Activated T-helper 9 cell treated with anti-CD3 and anti-CD28 coated beads, Interleukin-2, amount 50 U/mL, for 16 hours (primary cell): ENCODE measurements around the gene KLHDC4.

ENCODE experiments used
- DNase-seq: peaks from one replicate; pipeline ENCODE4 v3.0.0-alpha.2; 2020; ENCODE audit warnings: low read depth

KLHDC4 gene

DNA sequence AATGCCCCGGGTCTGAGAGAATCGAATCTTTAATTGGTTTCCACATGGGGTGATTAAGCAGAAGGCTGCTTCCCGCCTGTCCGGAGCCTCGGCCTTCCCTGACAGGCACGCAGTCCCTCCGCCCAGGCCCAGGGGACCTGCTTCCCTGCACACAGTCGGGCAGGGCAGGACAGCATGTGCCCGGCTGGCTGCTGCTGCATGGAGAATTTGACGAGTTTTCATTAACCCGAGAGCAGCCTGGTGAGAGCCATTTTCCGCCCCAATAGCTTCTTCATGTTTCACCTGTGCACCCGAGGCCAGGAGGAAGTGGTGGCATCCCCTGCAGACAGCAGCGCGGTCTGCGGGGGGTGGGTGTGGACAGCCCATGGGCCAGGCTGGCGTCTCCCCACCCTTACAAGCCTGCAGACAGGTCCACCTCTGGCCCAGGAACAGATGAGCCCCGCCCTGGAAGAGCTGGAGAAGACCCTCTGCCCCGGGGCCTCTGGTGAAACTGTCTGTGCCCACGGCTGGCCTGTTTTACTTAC is 67.0 kb downstream of the KLHDC4 start:
- no peak for DNase-seq

DNA sequence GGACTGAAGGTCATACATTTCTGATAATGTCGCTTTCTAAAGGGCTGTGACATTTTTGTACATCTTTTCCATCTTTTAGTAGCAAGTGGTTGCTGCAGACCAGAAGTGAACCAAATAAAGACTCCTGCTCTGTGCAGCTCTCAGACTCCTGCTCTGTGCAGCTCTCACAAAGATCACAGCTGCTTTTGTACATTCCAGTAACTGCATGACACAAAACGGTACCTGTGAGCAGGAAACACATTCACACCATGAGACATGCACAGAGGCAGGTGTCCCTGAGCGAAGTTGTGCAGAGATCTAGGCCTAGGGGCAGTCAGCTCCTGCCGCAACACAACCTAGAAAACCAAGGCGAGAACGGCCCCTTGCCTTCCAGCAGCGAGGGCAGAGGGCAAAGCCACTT is 67.5 kb downstream of the KLHDC4 start:
- DNase-seq: no peak

- no peak for DNase-seq
These were observed 68.0 kb downstream of the KLHDC4 start for GRCh38 chr16:87697792-87698191.

GRCh38 chr16:87697256-87697655 is 68.5 kb downstream of the KLHDC4 start:
- DNase-seq: no peak

DNA sequence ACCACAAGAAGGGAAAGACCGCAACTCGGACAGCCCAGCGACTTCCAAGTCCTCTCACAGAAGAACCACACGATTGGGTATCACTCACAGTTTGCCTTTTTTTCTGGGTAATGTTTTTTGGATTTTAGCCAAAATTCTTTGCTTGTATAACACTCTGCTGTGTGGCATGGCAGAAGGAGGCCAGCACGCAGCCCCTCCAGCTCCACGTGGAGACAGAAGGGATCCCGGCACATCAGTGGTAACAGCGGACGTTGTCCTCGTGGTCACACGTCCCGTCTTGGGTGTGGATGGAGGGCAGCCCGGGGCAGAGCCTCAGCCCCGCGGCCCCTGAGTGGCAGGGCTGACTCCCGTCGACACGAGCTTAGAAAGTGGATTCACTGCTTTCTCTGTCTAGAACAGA is 69.1 kb downstream of the KLHDC4 start:
- DNase-seq: no peak

GRCh38 chr16:87695534-87695933 is 70.3 kb downstream of the KLHDC4 start:
- no peak for DNase-seq

DNA sequence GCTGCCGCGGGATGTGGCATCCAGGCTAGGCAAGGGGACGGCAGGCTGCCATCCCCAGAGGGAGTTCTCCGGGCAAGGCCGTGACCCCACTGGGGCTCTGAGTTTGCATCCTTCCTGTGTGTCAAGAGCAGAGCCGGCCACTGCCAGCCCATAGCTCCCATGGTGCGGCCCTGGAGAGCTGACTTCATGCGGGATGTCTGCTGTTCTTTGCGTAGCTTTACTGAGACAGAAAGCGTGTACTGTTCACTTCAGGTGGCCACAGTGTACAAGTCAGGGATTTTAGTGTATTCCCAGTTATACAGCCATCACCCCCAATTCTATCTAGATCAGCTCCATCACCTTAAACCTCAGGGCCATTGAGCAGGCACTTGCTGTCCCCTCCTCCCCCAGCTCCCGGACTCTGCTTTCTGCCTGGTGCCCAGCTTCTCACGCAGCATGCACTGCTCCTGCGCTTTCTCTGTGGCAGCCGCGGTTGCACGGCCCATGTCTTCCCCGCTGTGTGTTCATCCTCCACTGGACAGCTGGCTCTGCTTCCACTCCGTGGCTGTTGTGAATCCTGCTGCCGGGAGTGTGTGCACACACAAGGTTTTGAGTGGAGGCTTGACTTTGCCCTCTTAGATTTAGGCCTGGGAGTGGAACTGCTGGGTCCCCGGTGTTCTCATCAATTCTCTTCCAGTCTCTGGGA is 71.2 kb downstream of the KLHDC4 start:
- no peak for DNase-seq

GRCh38 chr16:87693827-87694226 is 72.0 kb downstream of the KLHDC4 start:
- DNase-seq: no peak

GRCh38 chr16:87692756-87693155 is 73.0 kb downstream of the KLHDC4 start:
- no peak for DNase-seq

GRCh38 chr16:87692176-87692575 is 73.6 kb downstream of the KLHDC4 start:
- DNase-seq: no peak

GRCh38 chr16:87691686-87692079 is 74.1 kb downstream of the KLHDC4 start:
- no peak for DNase-seq

GRCh38 chr16:87690911-87691685 is 74.7 kb downstream of the KLHDC4 start:
- DNase-seq: no peak

DNA sequence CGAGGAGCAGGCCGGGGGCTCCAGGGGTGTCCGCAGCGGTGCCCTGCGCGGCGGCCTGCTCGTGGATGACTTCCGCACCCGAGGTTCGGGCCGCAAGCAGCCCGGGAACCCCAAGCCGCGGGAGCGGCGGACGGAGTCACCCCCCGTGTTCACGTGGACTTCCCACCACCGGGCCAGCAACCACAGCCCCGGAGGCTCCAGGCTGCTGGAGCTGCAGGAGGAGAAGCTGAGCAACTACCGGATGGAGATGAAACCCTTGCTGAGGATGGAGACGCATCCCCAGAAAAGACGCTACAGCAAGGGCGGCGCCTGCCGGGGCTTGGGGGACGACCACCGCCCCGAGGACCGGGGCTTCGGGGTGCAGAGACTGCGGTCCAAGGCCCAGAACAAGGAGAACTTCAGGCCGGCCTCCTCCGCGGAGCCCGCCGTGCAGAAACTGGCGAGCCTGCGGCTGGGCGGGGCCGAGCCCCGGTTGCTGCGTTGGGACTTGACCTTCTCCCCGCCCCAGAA is 75.8 kb downstream of the KLHDC4 start:
- no peak for DNase-seq

GRCh38 chr16:87688876-87689815 is 76.6 kb downstream of the KLHDC4 start:
- no peak for DNase-seq

DNA sequence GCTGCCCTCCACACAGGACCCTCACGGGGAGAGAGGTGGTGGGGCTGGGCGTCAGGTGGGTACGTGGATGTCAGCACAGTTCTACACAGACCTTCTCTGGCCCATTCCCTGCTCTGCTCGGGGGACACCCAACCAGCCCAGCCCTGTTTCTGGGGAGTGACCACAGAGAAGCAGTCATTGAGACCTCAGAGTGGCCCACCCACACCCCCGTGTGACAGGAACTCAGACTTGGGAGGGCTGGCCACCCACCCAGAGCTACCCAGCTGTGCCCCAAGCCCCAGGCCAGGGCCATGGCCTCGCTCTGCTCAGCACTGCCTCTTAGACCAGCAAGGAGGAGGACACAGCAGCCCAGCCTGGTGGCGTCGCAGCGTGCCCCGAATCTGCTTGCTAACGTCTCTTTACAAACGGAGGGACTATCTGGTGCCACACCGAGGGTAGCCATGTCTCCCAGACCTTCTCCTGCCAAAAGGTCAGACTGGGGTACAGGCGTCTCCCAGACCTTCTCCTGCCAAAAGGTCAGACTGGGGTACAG is 77.7 kb downstream of the KLHDC4 start:
- no peak for DNase-seq

DNA sequence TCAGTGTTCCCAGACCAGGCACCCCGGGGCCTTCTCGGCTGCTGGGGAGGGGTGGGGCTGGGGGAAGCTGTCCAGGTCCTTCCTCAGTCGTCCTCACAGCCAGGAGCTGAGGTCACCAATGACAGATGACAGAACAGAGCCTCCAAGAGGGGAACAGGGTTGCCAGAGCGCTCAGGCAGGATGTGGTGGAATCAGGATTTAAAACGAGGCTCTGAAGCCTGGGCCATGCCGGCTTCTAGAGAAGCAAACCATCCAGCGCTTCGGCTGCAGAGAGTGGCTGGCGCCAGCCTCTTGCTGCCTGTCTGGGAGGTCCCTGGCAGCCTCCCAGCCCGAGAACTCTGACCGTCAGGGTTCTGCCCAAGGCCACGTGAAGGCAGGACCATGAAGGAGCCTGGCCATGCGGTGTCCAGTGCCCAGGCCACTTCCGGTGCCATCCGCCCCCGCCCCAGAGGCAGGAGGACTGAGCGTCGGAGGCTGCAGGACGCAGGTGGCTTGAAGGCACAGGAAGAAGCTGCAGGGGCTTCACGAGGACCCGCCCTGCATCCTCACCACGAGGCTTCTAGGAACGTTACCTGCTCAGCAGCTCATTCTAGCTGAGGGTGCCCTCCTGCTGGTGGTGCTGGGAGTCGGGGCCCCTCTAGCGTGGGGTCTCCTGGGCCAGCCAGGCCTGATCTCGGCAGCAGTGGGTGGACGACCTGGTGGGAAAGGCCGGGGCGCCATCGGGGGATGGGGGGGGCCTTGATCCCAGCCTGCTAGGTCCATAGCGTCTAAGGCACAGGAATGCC is 78.5 kb downstream of the KLHDC4 start:
- DNase-seq: no peak

- DNase-seq: no peak
These were observed 79.1 kb downstream of the KLHDC4 start for GRCh38 chr16:87686697-87687096.

GRCh38 chr16:87685766-87686165 is 80.0 kb downstream of the KLHDC4 start:
- no peak for DNase-seq

DNA sequence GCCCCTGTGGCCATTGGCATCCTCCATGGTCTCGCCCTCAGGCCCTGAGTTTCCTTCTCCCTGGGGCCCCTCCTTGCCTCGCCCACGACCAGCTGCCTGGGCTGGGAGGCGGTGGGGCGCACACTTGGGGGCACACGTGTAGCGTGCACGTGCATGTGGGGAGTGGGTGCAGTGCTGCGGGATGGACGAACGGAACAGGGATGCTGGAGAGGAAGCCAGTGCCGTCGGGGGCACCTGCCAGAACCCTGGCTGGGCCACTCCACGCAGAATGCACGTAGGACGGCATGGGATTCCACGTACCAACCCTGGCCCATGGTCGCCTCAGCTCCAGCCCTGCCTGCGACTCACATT is 80.4 kb downstream of the KLHDC4 start:
- no peak for DNase-seq

DNA sequence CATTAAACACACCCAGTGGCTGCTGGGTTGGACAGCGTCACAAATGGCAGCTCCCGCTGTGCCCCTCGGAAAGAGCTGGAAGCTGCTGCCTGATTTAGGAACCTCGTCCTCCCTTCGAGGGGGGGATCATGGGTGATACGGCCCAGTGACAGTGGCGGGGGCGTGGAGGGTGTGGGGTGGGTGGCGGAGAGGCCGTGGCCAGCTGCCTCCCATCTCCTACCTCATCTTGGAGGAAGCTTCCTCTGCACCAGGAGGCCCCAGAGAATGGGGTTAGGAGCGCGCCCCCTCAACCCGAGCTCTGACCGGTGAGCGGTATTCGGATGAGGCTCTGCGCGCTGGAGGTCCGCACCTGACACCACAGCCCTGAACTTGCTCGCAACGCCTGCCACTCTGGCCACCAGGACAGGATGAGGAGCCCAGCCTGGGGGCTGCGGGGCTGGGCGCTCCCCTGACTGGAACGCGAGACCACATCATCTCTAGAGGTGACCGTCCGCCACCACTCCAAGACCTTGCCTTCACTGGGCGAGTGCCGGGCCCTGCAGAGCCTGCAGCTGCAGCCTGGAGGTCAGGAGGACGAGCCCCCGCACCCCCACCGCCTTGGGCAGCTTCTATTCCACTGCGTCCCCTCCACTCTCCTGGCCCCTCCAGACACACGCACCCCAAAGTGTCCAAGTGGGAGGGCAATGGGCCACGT is 80.9 kb downstream of the KLHDC4 start:
- no peak for DNase-seq
